Osteocyte (in vitro differentiated cells): ENCODE measurements around the gene SRGAP3. TPM values are rescaled to one million over a fixed set of nuclear protein-coding genes. Genes with fewer than 3 reads are reported as not detected.

Experiments used
- DNase-seq: peaks from one replicate; pipeline ENCODE4 v3.0.0; 2021; ENCODE audit warnings: mixed read lengths; ENCODE audit not compliant: unreplicated experiment; ENCODE audit errors: extremely low spot score
- H3K27ac Mint-ChIP-seq: one replicate; pipeline ENCODE4 v1.8.0; 2021; ENCODE audit warnings: mild to moderate bottlenecking, mixed read lengths; ENCODE audit not compliant: unreplicated experiment
- H3K27me3 Mint-ChIP-seq: one replicate; pipeline ENCODE4 v1.8.0; 2021; ENCODE audit warnings: mixed read lengths; ENCODE audit not compliant: unreplicated experiment
- H3K36me3 Mint-ChIP-seq: one replicate; pipeline ENCODE4 v1.8.0; 2021; ENCODE audit warnings: mixed read lengths; ENCODE audit not compliant: unreplicated experiment
- H3K4me1 Mint-ChIP-seq: one replicate; pipeline ENCODE4 v1.8.0; 2021; ENCODE audit warnings: mixed read lengths; ENCODE audit not compliant: unreplicated experiment
- H3K4me3 Mint-ChIP-seq: one replicate; pipeline ENCODE4 v1.8.0; 2021; ENCODE audit warnings: mild to moderate bottlenecking, moderate library complexity, mixed read lengths; ENCODE audit not compliant: unreplicated experiment
- H3K9me3 Mint-ChIP-seq: one replicate; pipeline ENCODE4 v1.8.0; 2021; ENCODE audit warnings: mixed read lengths; ENCODE audit not compliant: unreplicated experiment
- CTCF ChIP-seq: fragments of 200-600 bp; sonication (generic); IDR thresholded peaks from 2 replicates; pipeline ENCODE4 v1.5.0; 2021; ENCODE audit warnings: antibody characterized with exemption, mild to moderate bottlenecking, moderate library complexity
- total RNA-seq: library from RNA; stranded (reverse); gene quantifications from 2 replicates; pipeline ENCODE4 v1.2.1, GENCODE V29; 2021

SRGAP3 gene
- total RNA-seq, 1 donor from 2014 or later = 2.6 TPM

GRCh38 chr3:9037144-9037711 lies 212.2 kb downstream of the SRGAP3 start:
- DNase-seq = no peak
- Mint-ChIP-seq H3K4me1 (peaks cover 13% of the 10 kb centered on the region), H3K4me3 (no peak overlapping the region), H3K27me3 (peaks cover 26% of the 10 kb centered on the region), H3K36me3 (no peaks in the 10 kb centered on the region), H3K27ac (peak overlapping the region; percentile 48), H3K9me3 (no peaks in the 10 kb centered on the region)
- TF ChIP-seq CTCF = no peak

- Mint-ChIP-seq H3K4me3 (no peak overlapping the region), H3K27me3 (peaks cover 27% of the 10 kb centered on the region), H3K36me3 (no peaks in the 10 kb centered on the region), H3K4me1 (peaks cover 13% of the 10 kb centered on the region), H3K9me3 (no peaks in the 10 kb centered on the region), H3K27ac (peak overlapping the region; percentile 48)
- no peak for TF ChIP-seq CTCF
- no peak for DNase-seq
Observed at GRCh38 chr3:9036404-9037131, 212.9 kb downstream of the SRGAP3 start.

GRCh38 chr3:9035961-9036360 lies 213.5 kb downstream of the SRGAP3 start:
- Mint-ChIP-seq H3K27me3 (peaks cover 28% of the 10 kb centered on the region), H3K9me3 (no peaks in the 10 kb centered on the region), H3K27ac (no peak overlapping the region), H3K36me3 (no peaks in the 10 kb centered on the region), H3K4me1 (peaks cover 13% of the 10 kb centered on the region), H3K4me3 (no peak overlapping the region)
- DNase-seq = no peak
- no peak for TF ChIP-seq CTCF

- H3K4me3 Mint-ChIP-seq = no peak overlapping the region
- peaks cover 33% of the 10 kb centered on the region for H3K27me3 Mint-ChIP-seq
- H3K4me1 Mint-ChIP-seq = peaks cover 13% of the 10 kb centered on the region
- DNase-seq = no peak
- H3K9me3 Mint-ChIP-seq = no peaks in the 10 kb centered on the region
- no peaks in the 10 kb centered on the region for H3K36me3 Mint-ChIP-seq
- no peak for TF ChIP-seq CTCF
- H3K27ac Mint-ChIP-seq = no peak overlapping the region
Observed at GRCh38 chr3:9035473-9035872, 214.0 kb downstream of the SRGAP3 start.

- no peak for DNase-seq
- H3K27me3 Mint-ChIP-seq = peaks cover 40% of the 10 kb centered on the region
- H3K36me3 Mint-ChIP-seq = no peaks in the 10 kb centered on the region
- no peak overlapping the region for H3K4me3 Mint-ChIP-seq
- peaks cover 13% of the 10 kb centered on the region for H3K4me1 Mint-ChIP-seq
- TF ChIP-seq CTCF = no peak
- no peak overlapping the region for H3K27ac Mint-ChIP-seq
- no peaks in the 10 kb centered on the region for H3K9me3 Mint-ChIP-seq
Observed at GRCh38 chr3:9033867-9034266, 215.6 kb downstream of the SRGAP3 start.
